Endothelial cell of umbilical vein (primary cell): ENCODE measurements around the gene LYRM4. TPM values are rescaled to one million over a fixed set of nuclear protein-coding genes. Genes with fewer than 3 reads are reported as not detected.

ENCODE experiments used
- BruUV-seq: library from RNA; stranded (reverse); fragments of 400-500 nt; replicated peaks from 2 replicates; lab custom pipeline; 2021; lab: Mats Ljungman, UMichigan
- CTCF ChIA-PET: fragments of 300-600, 350-600 bp; sonication (Branson Sonifier 250); formaldehyde crosslinking; loops from one replicate; lab custom pipeline; 2021; ENCODE audit warnings: antibody characterized with exemption, inconsistent platforms; lab: Charles Lee
- POLR2A ChIA-PET: fragments of 300-600, 350-600 bp; sonication (Branson Sonifier 250); formaldehyde crosslinking; loops from one replicate; lab custom pipeline; 2021; ENCODE audit warnings: antibody characterized with exemption, inconsistent platforms; lab: Charles Lee
- DNase-seq: peaks from one replicate; pipeline ENCODE4 v3.0.0-alpha.2; 2011; ENCODE audit warnings: low read depth, low spot score
- FAIRE-seq: peaks from 2 replicates; lab custom pipeline; 2011; peaks lifted over from hg19 to GRCh38; lab: Jason Lieb, UNC
- H2AFZ ChIP-seq: 2 replicates; pipeline ENCODE4 v1.6.0; 2012; ENCODE audit warnings: low read depth, low read length, control low read depth, inconsistent platforms
- H3K27ac ChIP-seq: 2 replicates; pipeline ENCODE4 v1.5.1; 2011; ENCODE audit warnings: low read depth, mild to moderate bottlenecking, control low read depth, low read length, moderate library complexity; ENCODE audit not compliant: insufficient read depth
- H3K27me3 ChIP-seq, 2 experiments: 2 replicates each; pipeline versions ENCODE4 v1.6.0 to v1.6.1; 2011; ENCODE audit warnings: low read length in 2 of 2, mixed read lengths in 1 of 2; ENCODE audit not compliant: control insufficient read depth in 2 of 2, insufficient read depth in 2 of 2
- H3K36me3 ChIP-seq, 2 experiments: 2 replicates in 1 of 2; 3 replicates in 1 of 2; pipeline ENCODE4 v1.5.1; 2011; ENCODE audit warnings: low read length in 2 of 2, mild to moderate bottlenecking in 1 of 2, moderate library complexity in 1 of 2; ENCODE audit not compliant: control insufficient read depth in 2 of 2, insufficient read depth in 2 of 2; ENCODE audit errors: extremely low read depth in 1 of 2
- H3K4me1 ChIP-seq: 3 replicates; pipeline ENCODE4 v1.5.1; 2011; ENCODE audit warnings: mild to moderate bottlenecking, low read length; ENCODE audit not compliant: control insufficient read depth, insufficient read depth; ENCODE audit errors: extremely low read depth
- H3K4me2 ChIP-seq: 2 replicates; pipeline ENCODE4 v1.6.1; 2011; ENCODE audit warnings: low read length, control low read depth, mixed read lengths; ENCODE audit not compliant: insufficient read depth
- H3K4me3 ChIP-seq, 3 experiments: fragments of 200-600 bp in 1 of 3; sonication (generic), shearing (Covaris generic) in 1 of 3; replicated peaks in 1 of 3; 2 replicates each; pipeline ENCODE4 v1.5.1; 2011 to 2016; ENCODE audit warnings: control low read depth in 3 of 3, low read length in 3 of 3, mild to moderate bottlenecking in 2 of 3, inconsistent platforms in 1 of 3, low read depth in 1 of 3, moderate library complexity in 1 of 3; ENCODE audit not compliant: insufficient read depth in 1 of 3
- H3K79me2 ChIP-seq: 2 replicates; pipeline ENCODE4 v1.6.0; 2012; ENCODE audit warnings: low read length, inconsistent platforms; ENCODE audit not compliant: control insufficient read depth, insufficient read depth
- H3K9ac ChIP-seq: replicated peaks from 2 replicates; pipeline ENCODE3; 2011; ENCODE audit warnings: low read length, control low read depth; ENCODE audit not compliant: insufficient read depth; ENCODE audit errors: extremely low read depth
- H3K9me1 ChIP-seq: replicated peaks from 3 replicates; pipeline ENCODE4 v1.6.0; 2011; ENCODE audit warnings: mild to moderate bottlenecking, low read length; ENCODE audit not compliant: control insufficient read depth, insufficient read depth; ENCODE audit errors: extremely low read depth
- H3K9me3 ChIP-seq: replicated peaks from 2 replicates; pipeline ENCODE4 v1.5.1; 2012; ENCODE audit warnings: low read length, inconsistent platforms; ENCODE audit not compliant: control insufficient read depth, insufficient read depth
- H4K20me1 ChIP-seq: replicated peaks from 2 replicates; pipeline ENCODE3; 2011; ENCODE audit warnings: mild to moderate bottlenecking, low read length; ENCODE audit not compliant: control insufficient read depth, insufficient read depth; ENCODE audit errors: extremely low read depth
- CTCF ChIP-seq, 2 donors: IDR thresholded peaks; 1 replicate in 1 of 2; 2 replicates in 1 of 2; pipeline ENCODE4 v1.5.1; 2011; ENCODE audit warnings: low read length in 2 of 2, mild to moderate bottlenecking in 2 of 2, moderate library complexity in 2 of 2, control low read depth in 1 of 2, inconsistent platforms in 1 of 2, low read depth in 1 of 2; ENCODE audit not compliant: insufficient read depth in 1 of 2; ENCODE audit errors: extremely low read depth in 1 of 2
- EZH2 ChIP-seq: IDR thresholded peaks from 2 replicates; pipeline ENCODE4 v1.6.1; 2012; ENCODE audit warnings: borderline replicate concordance, low read depth, mild to moderate bottlenecking, moderate library complexity, low read length, inconsistent platforms; ENCODE audit not compliant: severe bottlenecking
- FOS ChIP-seq: IDR thresholded peaks from 2 replicates; pipeline ENCODE4 v1.6.1; 2011; ENCODE audit warnings: mild to moderate bottlenecking, low read length, moderate library complexity, borderline replicate concordance; ENCODE audit not compliant: insufficient read depth
- GATA2 ChIP-seq: IDR thresholded peaks from 2 replicates; pipeline ENCODE4 v1.7.0; 2011; ENCODE audit warnings: low read depth, mild to moderate bottlenecking, moderate library complexity, mixed read lengths, low read length; ENCODE audit not compliant: insufficient read length, insufficient read depth
- JUN ChIP-seq: IDR thresholded peaks from 2 replicates; pipeline ENCODE4 v1.6.1; 2011; ENCODE audit warnings: borderline replicate concordance, low read depth; ENCODE audit not compliant: insufficient read length, insufficient read depth
- MAX ChIP-seq: IDR thresholded peaks from 2 replicates; pipeline ENCODE4 v1.6.1; 2011; ENCODE audit not compliant: insufficient read depth, insufficient read length
- MYC ChIP-seq: IDR thresholded peaks from one replicate; pipeline ENCODE4 v1.6.1; 2011; ENCODE audit warnings: mild to moderate bottlenecking, low read depth, low read length
- POLR2A ChIP-seq: IDR thresholded peaks from 2 replicates; pipeline ENCODE4 v1.6.1; 2012; ENCODE audit warnings: low read depth, mild to moderate bottlenecking, control low read depth, low read length
- POLR2AphosphoS5 ChIP-seq: IDR thresholded peaks from 2 replicates; pipeline ENCODE4 v1.6.1; 2012; ENCODE audit warnings: low read depth, mild to moderate bottlenecking, control low read depth, low read length, moderate library complexity; ENCODE audit not compliant: insufficient read depth
- dilution Hi-C: fragments of 300-500 bp; cut with MboI; formaldehyde crosslinking; loops from one replicate; pipeline ENCODE4 v1.15.0; 2019; ENCODE audit warnings: low sequenced_read_pairs; ENCODE audit not compliant: extremely low pct_ligation_motif_present
- intact Hi-C: fragments of 100-400 bp; cut with micrococcal nuclease; formaldehyde crosslinking; loops from one replicate; pipeline ENCODE4 v1.10.0; 2022
- polyA plus RNA-seq, 4 experiments: library from polyadenylated mRNA; depleted of rRNA in 3 of 4; stranded (reverse) in 3 of 4; unstranded in 1 of 4; fragments of >200 nt; gene quantifications; 2 replicates each; pipeline versions ENCODE4 v1.2.1 to v1.2.3, GENCODE V29; 2011 to 2012; ENCODE audit warnings: missing spikeins in 1 of 4
- total RNA-seq: library from RNA; stranded (reverse); gene quantifications from 2 replicates; pipeline ENCODE4 v1.2.3, GENCODE V29; 2021

Gene LYRM4
- total and polyA plus RNA-seq, 2 donors (not counting 3 experiments of a cell fraction or from before 2014, with no cell fraction given) = 39.5 to 44.0 TPM

- CTCF ChIA-PET = interaction anchor here (0.7 to 2.4 kb wide), 4 partner anchors 8 to 152 kb away, joined by 3 to 9 read pairs (median 4); no protein-coding TSS in a partner anchor
- BruUV-seq = no TSS peak
- no peak overlapping the region for H3K4me2 ChIP-seq
These were observed 34.9 kb upstream of the LYRM4 start for GRCh38 chr6:5295623-5296022.

GRCh38 chr6:5294392-5295211 lies 33.9 kb upstream of the LYRM4 start:
- H3K36me3 ChIP-seq = no peaks in the 10 kb centered on the region
- no peak for DNase-seq
- no peak overlapping the region for H3K9ac ChIP-seq
- H3K27ac ChIP-seq = no peak overlapping the region
- dilution Hi-C loops = no loop called here
- intact Hi-C loops = no loop called here
- H4K20me1 ChIP-seq = no peaks in the 10 kb centered on the region
- no peak overlapping the region for H3K4me3 ChIP-seq
- CTCF ChIA-PET = interaction anchor here (1.0 to 2.4 kb wide), 3 partner anchors 10 to 151 kb away, joined by 3 to 9 read pairs (median 4); no protein-coding TSS in a partner anchor
- no peaks in the 10 kb centered on the region for H3K79me2 ChIP-seq
- no peaks in the 10 kb centered on the region for H3K27me3 ChIP-seq
- POLR2A ChIA-PET = no interaction called here
- H3K4me1 ChIP-seq = no peaks in the 10 kb centered on the region
- H3K9me3 ChIP-seq = no peaks in the 10 kb centered on the region
- no peak overlapping the region for H3K4me2 ChIP-seq
- H2AFZ ChIP-seq = no peak overlapping the region
- TF ChIP-seq MYC (no peak), JUN (no peak), MAX (no peak), FOS (no peak), POLR2AphosphoS5 (no peak), CTCF (IDR thresholded peaks at IDR 0.05; ENCODE audit: extremely low read depth in 1 of 2, insufficient read depth in 1 of 2, low read depth in 1 of 2, low read length in 2 of 2) (no peak), EZH2 (no peak), GATA2 (no peak), POLR2A (no peak)
- no peak for FAIRE-seq
- H3K9me1 ChIP-seq = no peaks in the 10 kb centered on the region
- BruUV-seq = no TSS peak

More at GRCh38 chr6:5295623-5296022, 34.9 kb upstream of the LYRM4 start:
- Histone ChIP-seq H3K9me3 (no peaks in the 10 kb centered on the region), H2AFZ (no peak overlapping the region), H4K20me1 (no peaks in the 10 kb centered on the region), H3K36me3 (no peaks in the 10 kb centered on the region), H3K4me1 (no peaks in the 10 kb centered on the region), H3K79me2 (no peaks in the 10 kb centered on the region), H3K27me3 (no peaks in the 10 kb centered on the region), H3K4me3 (no peak overlapping the region), H3K27ac (no peak overlapping the region), H3K9me1 (no peaks in the 10 kb centered on the region), H3K9ac (no peak overlapping the region)
- POLR2A ChIA-PET = no interaction called here
- dilution Hi-C loops (no loop called here), intact Hi-C loops (no loop called here)
- FAIRE-seq (no peak), DNase-seq (peak; percentile 27)
- TF ChIP-seq POLR2A = no peak
- TF ChIP-seq GATA2 = no peak
- no peak for TF ChIP-seq POLR2AphosphoS5
- TF ChIP-seq EZH2 = no peak
- TF ChIP-seq MAX = no peak
